Measurements from ENCODE around the gene PEAK1.
A peak's percentile ranks its signal among the peaks of the same experiment; 100 is the strongest.
"Not testable (repeated sequence)": the region's sequence is repeated elsewhere in the genome, so short reads cannot be mapped to it uniquely, and the experiment has no call there.

The PEAK1 gene

GRCh38 chr15:77425104-77425503 is 5.2 kb upstream of the PEAK1 start:
- DNase-seq, result no peak

- DNase-seq, result peak; percentile 2
Measured at GRCh38 chr15:77421370-77421700, 1.4 kb upstream of the PEAK1 start.

DNA sequence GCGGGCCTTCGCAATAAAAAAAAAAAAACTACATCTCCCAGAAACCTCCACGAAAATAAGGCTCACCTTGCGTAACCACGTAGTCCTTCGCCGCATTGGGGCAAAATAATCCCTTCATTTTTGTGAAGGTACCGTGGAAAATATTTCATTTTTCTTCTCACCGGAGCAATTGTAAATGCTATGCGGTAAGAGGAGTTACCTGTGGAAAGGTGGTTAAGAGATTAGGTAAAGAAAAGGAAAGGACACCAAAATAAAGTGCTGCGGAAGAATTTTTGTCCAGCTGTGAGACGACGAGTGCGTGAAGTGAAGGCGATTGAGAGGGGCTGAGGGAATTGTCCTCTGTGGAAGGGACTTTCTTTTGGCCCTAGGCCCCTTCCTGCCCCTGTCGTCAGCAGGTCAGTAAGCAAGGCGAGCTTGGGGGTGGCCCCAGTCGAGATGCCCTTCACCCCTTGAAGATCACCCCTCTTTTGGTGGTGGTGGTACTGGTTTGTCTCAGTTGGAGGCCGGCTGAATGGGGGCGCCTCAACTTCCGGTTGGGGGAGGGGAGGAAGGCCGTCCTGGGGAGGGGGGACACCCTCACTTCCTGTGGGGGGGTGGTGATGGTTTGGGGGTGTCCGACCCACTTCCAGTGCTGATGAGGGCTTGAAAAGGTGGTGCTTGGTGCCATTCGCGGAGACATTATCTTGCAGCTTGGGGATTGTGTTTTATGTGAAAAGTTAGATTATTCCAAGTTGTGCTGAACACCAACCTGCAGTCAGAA is 886 bp upstream of the PEAK1 start, which contains the start of gene HMG20A:
HMG20A (plus strand) TSS at position 279 of the 760 bp plus-strand sequence. CDS start 37,520 bp downstream, outside the sequence.
- DNase-seq, result peak; percentile 92

DNA sequence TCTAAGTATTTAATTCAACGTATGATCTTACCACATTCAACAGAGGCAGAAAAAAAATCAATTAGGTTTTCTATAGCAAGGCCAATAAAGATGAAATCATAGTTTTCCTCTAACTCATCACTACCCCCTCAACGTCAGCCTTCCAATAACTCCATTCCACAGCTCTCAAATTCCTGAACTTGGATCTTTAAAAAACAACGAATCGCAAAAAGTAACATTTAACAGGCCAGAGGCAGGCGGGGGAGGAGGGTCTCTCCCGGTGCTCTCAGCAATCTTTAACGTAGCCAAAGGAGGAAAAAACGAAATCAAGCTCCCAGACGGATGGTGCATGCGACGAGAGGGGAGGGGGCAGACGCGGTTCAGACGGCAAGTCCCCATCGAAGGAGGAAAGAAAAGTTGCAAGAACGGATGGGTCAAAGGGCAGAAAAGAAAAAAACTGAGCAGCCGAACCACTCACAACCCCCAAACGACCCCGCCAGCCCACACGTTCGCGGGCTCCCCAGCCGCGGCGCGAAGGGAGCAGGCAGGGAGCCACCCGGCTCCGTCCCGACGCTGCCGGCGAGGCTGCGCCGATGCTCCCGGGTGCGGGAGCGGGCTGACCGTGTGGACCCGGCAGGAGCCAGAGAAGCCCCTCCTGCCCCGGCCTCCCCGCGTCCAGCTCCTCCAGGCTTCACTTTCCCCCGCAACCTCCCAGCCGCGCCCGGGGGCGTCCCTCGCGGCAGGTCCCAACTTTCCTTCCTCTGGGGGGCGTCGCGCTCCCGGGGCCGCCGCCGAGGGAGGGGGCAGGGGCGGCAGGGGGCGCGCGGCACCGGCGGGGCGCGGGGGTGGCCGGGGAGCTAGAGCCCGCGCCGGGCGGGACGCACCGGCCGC is 703 bp downstream of the PEAK1 start:
- DNase-seq, result no peak

GRCh38 chr15:77418391-77418965 is 1.4 kb downstream of the PEAK1 start:
- no peak for DNase-seq

GRCh38 chr15:77417602-77418001 is 2.3 kb downstream of the PEAK1 start:
- no peak for DNase-seq

DNA sequence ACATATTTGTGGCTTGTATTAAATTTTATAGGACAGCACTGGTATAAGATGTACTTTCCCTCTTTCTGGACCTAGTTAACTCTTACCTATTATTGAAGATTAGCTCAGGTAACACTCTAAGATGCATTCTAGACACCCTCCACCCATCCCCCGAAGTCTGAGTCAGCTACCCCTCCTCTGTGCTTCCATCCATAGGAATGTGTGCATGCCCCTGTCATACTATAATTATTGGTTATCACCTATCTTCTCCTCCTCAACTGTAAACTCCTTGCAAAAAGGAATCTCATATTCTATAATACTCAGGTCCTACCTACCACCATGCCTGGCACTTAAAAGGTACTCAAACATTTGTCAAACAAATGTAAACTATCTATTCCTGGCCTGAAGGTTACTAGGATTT is 3.0 kb downstream of the PEAK1 start:
- DNase-seq, result no peak

GRCh38 chr15:77416148-77416455 is 3.8 kb downstream of the PEAK1 start:
- no peak for DNase-seq

DNA sequence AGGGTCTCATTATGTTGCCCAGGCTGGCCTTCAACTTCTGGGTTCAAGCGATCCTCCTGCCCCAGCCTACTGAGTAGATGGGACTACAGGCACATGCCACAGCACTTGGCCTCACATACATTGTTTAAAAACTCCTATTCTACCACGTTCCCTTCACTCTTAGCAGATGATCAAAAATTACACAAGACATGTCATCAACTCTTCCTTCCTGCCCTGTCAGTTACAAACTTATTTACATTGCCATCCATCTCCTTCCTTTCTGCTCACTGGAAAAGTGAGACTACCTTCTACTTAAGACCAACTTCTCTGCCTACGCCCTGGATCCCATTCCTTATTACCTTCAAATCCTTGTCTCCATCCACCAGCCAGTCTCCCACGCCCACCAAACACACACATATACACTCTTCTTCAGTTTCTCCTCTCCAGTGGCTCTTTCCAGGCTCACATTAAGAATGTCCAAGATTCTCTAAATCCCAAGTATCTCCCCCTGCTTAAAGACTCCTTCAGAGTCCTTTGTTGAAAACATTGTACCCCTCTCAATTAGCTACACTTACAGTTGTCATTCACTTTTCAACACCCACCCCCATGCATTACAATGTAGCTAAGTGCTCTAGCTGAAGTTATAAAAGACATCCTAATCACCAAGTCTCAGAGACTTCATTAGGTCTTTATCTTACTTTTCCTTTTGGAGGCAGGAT is 4.3 kb downstream of the PEAK1 start:
- no peak for DNase-seq

DNA sequence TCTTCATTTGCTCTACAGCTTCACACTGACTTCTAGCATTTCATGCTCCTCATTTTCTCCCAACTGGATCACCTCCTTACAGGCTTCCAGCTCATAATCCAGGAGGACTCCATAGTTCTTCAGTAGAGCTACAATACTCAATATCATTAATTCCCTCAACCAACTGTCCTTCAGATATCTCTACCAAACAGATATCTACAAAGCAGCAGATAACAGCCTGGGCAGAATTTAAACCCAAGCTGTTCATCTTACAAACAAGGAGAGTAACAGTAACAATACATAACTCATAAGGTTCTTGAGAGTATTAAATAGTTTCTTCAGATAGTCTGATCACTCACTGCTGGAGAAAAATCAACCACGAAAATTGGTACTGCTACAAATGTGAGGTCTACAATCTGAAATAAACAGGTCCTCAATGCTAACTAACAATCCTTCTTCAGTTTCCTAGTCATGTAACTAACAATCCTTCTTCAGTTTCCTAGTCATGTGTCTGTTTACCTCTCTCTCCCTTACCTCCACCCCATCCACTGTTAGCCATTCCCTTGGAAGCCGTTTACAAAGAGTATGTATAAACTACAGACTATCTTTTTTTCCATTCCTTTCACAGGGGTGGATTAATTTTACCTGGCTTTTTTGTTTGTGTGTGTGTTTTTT is 5.0 kb downstream of the PEAK1 start:
- DNase-seq, result no peak

- no peak for DNase-seq
Measured at GRCh38 chr15:77413699-77414349, 6.1 kb downstream of the PEAK1 start.

DNA sequence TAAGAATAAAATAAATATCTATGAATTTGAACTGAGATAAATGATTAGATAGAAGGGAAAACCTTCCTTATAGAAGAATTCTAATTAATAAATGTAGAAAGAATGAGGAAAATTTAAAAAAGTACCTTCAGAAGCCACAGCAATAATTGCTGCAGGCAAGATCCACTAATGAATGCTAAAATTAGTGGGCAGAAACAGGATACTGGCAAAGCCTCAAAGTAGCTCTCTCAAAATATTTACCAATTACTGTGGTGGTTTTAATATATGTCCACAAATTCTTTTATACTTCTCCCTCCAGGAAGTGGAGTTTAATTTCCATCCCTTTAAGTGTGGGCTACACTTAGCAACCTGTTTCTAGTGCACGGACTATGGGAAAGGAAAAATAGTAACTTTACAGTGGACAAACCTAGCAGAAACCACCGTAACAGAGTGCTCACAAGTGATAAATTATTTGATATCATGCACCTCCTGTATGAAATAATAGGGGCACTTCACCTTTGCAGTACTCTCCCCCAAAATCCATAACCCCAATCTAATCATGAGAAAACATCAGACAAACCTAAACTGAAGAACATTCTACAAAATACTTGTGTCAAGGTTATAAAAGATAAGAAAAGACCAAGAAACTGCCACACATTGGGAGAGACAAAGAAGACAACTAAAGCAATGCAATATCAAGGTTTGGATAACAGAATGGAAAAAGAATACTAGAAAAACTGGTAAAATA is 6.8 kb downstream of the PEAK1 start:
- no peak for DNase-seq

GRCh38 chr15:77411619-77411976 is 8.3 kb downstream of the PEAK1 start:
- DNase-seq, result no peak

GRCh38 chr15:77410701-77411618 is 8.9 kb downstream of the PEAK1 start:
- DNase-seq, result no peak

DNA sequence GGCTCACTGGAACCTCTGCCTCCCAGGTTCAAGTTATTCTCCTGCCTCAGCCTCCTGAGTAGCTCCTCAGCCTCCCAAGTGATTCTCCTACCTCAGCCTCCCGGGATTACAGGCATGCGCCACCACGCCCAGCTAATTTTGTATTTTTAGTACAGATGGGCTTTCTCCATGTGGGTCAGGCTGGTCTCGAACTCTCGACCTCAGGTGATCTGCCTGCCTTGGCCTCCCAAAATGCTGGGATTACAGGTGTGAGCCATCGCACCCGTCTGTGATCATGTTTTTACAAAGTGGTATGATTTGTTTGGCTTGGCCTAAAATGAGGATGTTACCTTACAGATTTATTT is 9.8 kb downstream of the PEAK1 start:
- not testable (repeated sequence) for DNase-seq

- no peak for DNase-seq
Measured at GRCh38 chr15:77409259-77410156, 10.4 kb downstream of the PEAK1 start.

GRCh38 chr15:77406846-77407245 is 13.1 kb downstream of the PEAK1 start:
- no peak for DNase-seq

- not testable (repeated sequence) for DNase-seq
Measured at GRCh38 chr15:77406173-77406759, 13.6 kb downstream of the PEAK1 start.

GRCh38 chr15:77402740-77403379 is 17.0 kb downstream of the PEAK1 start:
- no peak for DNase-seq

All from SHP77 treated with DMSO at 0.1 percent for 48 hours (cell line).